ENCODE data around the gene SLX1B. TPM values are rescaled to one million over a fixed set of nuclear protein-coding genes. Genes with fewer than 3 reads are reported as not detected.

The SLX1B gene
- total RNA-seq, result 20.1 and 20.9 TPM in 2 replicates

DNA sequence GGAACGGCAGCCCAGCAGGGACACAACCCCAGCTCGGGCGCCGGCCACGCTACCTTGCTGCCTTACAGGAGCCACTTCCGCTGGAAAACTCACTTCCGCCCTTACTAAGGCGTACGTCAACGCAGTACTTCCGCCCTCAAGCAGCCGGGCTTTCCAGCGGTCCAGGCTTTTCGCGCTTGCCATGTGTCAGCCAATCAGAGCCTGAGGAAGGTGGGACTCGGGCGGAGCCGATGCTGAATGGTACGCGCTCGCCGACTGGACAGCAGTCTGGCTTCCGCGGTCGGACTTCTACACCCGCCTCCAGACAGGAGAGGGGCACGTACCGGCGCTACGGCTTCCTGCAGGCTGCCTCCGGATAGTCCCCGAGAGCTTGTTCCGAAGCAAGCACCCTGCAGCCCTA, at the start of gene SLX1B, which contains the start of gene BOLA2:
SLX1B (plus strand) TSS at position 265 of the 400 bp plus-strand sequence.
BOLA2 (minus strand) TSS at position 83 of the 400 bp plus-strand sequence. CDS start 98 bp downstream, outside the sequence.

GRCh38 chr16:29459706-29460646, 5.6 kb downstream of the SLX1B start, which contains the start of gene SULT1A4:
TSS of gene SULT1A4 (plus strand) at chr16:29459913. CDS start at chr16:29461386, 1,473 bp downstream.

DNA sequence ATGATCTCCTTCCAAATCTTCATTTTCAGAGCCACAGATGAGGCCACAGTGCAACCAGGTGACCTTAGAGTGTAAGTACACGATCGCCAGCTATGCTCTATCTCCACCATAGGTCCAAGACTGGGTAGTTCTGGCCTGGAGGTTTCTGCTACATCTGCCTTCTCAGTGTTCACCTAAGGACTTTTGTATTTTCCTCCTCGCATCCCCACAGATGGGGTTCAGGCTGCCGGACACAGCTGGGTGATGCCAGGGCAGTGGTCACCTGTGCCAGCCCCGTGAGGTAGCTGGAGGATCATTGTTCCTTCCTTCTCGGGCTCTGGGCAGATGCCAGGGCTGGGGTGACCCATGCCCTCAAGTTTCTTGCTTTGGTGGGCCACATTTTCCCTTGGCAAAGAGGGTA, 52.0 kb downstream of the SLX1B start, which contains the start of gene NPIPB12:
NPIPB12 (minus strand) TSS at position 101 of the 400 bp plus-strand sequence.

Small RNA genes lying within 50 kb of the gene (small RNA-seq; reads per million reads assigned to genes)
- gene AC133555.2, result not detected

Other genes with a start within 250 kb of the SLX1B start
- gene NPIPB11, start 47.8 kb upstream of the SLX1B start, total RNA-seq, result under 0.01 and 3.7 TPM in 2 replicates
- 22.9 and 31.6 TPM in 2 replicates for gene BOLA2, start 182 bp upstream of the SLX1B start, total RNA-seq
- 2.0 and 4.0 TPM in 2 replicates for gene SULT1A4, start 5.4 kb downstream of the SLX1B start, total RNA-seq
- 13.2 and 20.5 TPM in 2 replicates for gene NPIPB12, start 51.9 kb downstream of the SLX1B start, total RNA-seq
- not detected in 2 replicates for gene SPN, start 208.7 kb downstream of the SLX1B start, total RNA-seq
- 18.7 and 23.7 TPM in 2 replicates for gene QPRT, start 224.6 kb downstream of the SLX1B start, total RNA-seq